Pancreas (tissue), 10 donors: ENCODE results near the gene NDUFA8. TPM values are rescaled to one million over a fixed set of nuclear protein-coding genes. Genes with fewer than 3 reads are reported as not detected.

Source experiments
- ATAC-seq, 4 donors: fragments of 200-7000 bp; cut with Tn5 transposase; one replicate each; pipeline versions ENCODE4 v1.8.0 to v1.9.1; 2020; ENCODE audit warnings: mild to moderate bottlenecking in 4 of 4, moderate library complexity in 4 of 4
- DNase-seq, 6 donors: peaks; one replicate each; pipeline ENCODE4 v3.0.0-alpha.2; 2020
- FAIRE-seq: peaks from 2 replicates; lab custom pipeline; 2012; peaks lifted over from hg19 to GRCh38; lab: Jason Lieb, UNC
- H3K27ac ChIP-seq, 4 donors: fragments of 200-600 bp; sonication (generic); 1 replicate in 3 of 4; 2 replicates in 1 of 4; pipeline versions ENCODE4 v1.5.0 to v1.8.0; 2020
- H3K27me3 ChIP-seq, 4 donors: fragments of 200-600 bp; one replicate each; pipeline ENCODE4 v1.8.0; 2021
- H3K36me3 ChIP-seq, 3 donors: fragments of 200-600 bp; sonication (generic) in 1 of 3; one replicate each; pipeline versions ENCODE4 v1.5.0 to v1.8.0; 2020 to 2021
- H3K4me1 ChIP-seq, 3 donors: fragments of 200-600 bp; one replicate each; pipeline ENCODE4 v1.8.0; 2021
- H3K4me3 ChIP-seq, 4 donors: fragments of 200-600 bp; sonication (generic) in 2 of 4; one replicate each; pipeline versions ENCODE4 v1.5.0 to v1.8.0; 2020 to 2021
- H3K9me3 ChIP-seq, 4 donors: fragments of 200-600 bp; one replicate each; pipeline ENCODE4 v1.8.0; 2021
- WGBS, 2 donors: extraction: QIAGEN DNeasy Blood & Tissue Kit; methylation state at CpG; one replicate each; pipeline ENCODE4 v1.1.7; 2013; 5-methylcytosine and 5-hydroxymethylcytosine counted together
- intact Hi-C, 3 donors: fragments of 100-400 bp; cut with DNase I; formaldehyde crosslinking; loops; one replicate each; pipeline versions ENCODE4 v1.11.1 to v1.14.2; 2022
- polyA plus RNA-seq, 2 donors: library from polyadenylated mRNA; stranded (reverse); fragments of 200-250 nt; gene quantifications; one replicate each; pipeline ENCODE4 v1.2.3, GENCODE V29; 2013
- total RNA-seq, 6 donors: library from RNA; stranded (reverse); fragmentation: NEBNext Ultra II Directional in 4 of 6; extraction: Animal tissue kit (Norgen Biotek cat#: 25700) in 4 of 6; gene quantifications; one replicate each; pipeline versions ENCODE4 v1.2.1 to v1.2.4, GENCODE V29; 2021 to 2023
- TF ChIP-seq, protein P1 (sequence below), 4 donors: fragments of 200-600 bp; sonication (generic) in 3 of 4; IDR thresholded peaks; one replicate each; pipeline versions ENCODE4 v1.5.0 to v1.8.0; 2021; ENCODE audit warnings: antibody characterized with exemption in 4 of 4
- donor health status: healthy with polysubstance abuse.
- donor health status: DM: no; HTN: no; CAD: no; lungs with moderate emphysema.
- donor health status: DM: no; HTN: no; CAD: no.
- donor health status: control.
- donor health status: control.
- donor health status: Bipolar disorder and iron deficiency.
- donor health status: DM: yes; HTN: yes; CAD: no.
- donor health status: DM: no; HTN: no; CAD: no.
- donor health status: DM: no; HTN: no; CAD: no.
- donor health status: DM: yes; HTN: yes; CAD: no.

NDUFA8 gene
- total and polyA plus RNA-seq, 8 donors, result 10.7 to 37.3 (median 16.4) TPM

DNA sequence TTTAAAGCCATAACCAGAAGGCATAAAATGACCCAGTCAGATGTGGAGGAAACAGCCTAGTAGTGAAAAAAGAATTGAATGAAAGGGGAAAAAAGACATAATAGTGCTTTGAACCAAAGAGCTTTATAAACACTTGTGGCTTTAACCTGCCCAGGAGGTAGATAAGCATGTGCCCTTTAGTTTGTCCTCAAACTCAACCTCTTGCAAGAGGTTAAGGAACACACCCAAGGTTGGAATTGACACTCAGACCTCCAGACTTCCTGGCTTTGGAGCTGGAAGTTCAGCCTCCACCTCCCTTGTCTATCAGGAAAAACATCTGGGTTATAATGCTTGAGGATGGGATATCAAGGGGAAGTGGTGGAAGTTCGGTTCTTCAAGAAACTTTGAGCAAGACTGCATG, 16.3 kb downstream of the NDUFA8 start:
- no peak for FAIRE-seq
- ATAC-seq, result no peak
- no peak overlapping the region for H3K4me3 ChIP-seq
- peaks cover 0 to 25% (median 0%) of the 10 kb centered on the region in 3 donors for H3K36me3 ChIP-seq
- 84% methylated on average over 1 of the region's 1 CpG for WGBS, 2 donors
- H3K27me3 ChIP-seq, result no peaks in the 10 kb centered on the region
- no peak for DNase-seq
- TF ChIP-seq, protein P1, sequence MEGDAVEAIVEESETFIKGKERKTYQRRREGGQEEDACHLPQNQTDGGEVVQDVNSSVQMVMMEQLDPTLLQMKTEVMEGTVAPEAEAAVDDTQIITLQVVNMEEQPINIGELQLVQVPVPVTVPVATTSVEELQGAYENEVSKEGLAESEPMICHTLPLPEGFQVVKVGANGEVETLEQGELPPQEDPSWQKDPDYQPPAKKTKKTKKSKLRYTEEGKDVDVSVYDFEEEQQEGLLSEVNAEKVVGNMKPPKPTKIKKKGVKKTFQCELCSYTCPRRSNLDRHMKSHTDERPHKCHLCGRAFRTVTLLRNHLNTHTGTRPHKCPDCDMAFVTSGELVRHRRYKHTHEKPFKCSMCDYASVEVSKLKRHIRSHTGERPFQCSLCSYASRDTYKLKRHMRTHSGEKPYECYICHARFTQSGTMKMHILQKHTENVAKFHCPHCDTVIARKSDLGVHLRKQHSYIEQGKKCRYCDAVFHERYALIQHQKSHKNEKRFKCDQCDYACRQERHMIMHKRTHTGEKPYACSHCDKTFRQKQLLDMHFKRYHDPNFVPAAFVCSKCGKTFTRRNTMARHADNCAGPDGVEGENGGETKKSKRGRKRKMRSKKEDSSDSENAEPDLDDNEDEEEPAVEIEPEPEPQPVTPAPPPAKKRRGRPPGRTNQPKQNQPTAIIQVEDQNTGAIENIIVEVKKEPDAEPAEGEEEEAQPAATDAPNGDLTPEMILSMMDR (IDR thresholded peaks at IDR 0.05), result no peak
- H3K4me1 ChIP-seq, result no peaks in the 10 kb centered on the region
- no peak overlapping the region for H3K27ac ChIP-seq
- H3K9me3 ChIP-seq, result no peaks in the 10 kb centered on the region
- intact Hi-C loops, result no loop called here

DNA sequence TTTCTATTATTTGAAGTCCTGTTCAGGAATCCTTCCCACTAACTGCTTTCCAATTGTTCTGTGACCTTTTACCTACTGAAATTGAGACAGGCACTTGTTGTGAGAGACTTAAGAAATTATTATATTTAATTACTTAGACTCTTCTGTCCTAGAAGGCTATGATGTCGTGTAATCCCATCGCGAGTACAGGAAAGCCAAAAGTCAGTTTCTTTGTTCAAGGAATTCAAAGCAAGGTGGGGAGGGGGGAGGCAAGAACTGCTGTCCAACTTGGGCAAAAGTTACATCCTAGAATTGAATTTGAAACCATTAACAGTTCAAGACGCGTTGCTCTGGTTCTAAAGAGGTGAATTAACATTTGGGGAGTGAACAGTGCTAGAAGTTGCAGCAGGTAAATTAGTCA, 17.9 kb downstream of the NDUFA8 start:
- Histone ChIP-seq H3K36me3 (peaks cover 0 to 25% (median 0%) of the 10 kb centered on the region in 3 donors), H3K27me3 (no peaks in the 10 kb centered on the region), H3K4me3 (no peak overlapping the region), H3K9me3 (no peaks in the 10 kb centered on the region), H3K27ac (no peak overlapping the region), H3K4me1 (no peaks in the 10 kb centered on the region)
- intact Hi-C loops, result no loop called here
- DNase-seq (no peak), FAIRE-seq (no peak), ATAC-seq (no peak)
- 92 to 93% methylated on average over 5 of the region's 5 CpGs for WGBS, 2 donors
- TF ChIP-seq, protein P1 (IDR thresholded peaks at IDR 0.05), result no peak

DNA sequence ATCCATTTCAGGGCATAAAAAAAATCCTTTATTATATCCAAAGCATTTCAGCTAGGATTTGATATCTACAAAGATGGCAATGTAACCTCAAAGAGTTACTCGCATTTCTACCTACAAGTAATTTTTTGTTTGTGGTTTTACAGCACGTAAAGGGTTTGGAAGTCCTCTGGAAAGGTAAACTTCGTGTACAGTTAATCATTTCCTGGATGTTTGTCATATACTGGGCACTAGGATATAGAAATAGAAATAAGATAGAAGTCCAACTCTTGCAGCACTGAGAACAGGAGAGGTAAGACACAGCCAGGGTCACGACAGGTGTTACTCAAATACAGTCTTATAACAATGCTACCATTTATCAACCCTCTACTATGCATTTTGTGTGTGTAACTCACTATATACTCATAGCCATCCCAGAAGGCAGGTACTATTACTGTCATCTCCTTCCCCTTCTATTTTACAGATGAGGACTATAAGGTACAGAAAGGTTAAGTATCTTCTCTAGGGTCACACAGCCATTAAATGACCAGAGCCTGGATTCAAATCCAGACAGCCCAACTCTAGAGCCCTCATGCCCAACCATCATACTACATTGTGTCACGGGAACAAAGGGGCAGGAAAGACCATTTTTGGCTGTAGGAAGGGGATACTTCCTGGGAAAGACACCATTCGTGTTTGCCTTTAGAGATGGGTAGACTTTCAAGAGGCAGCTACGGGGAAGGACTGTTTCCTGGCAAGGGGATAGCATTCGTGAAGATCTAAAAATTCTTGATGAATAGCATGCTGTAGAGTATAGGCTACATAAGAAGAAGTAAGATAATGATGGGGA, 19.0 kb downstream of the NDUFA8 start:
- H3K4me1 ChIP-seq, result no peaks in the 10 kb centered on the region
- H3K9me3 ChIP-seq, result no peaks in the 10 kb centered on the region
- DNase-seq (no peak), ATAC-seq (no peak), FAIRE-seq (no peak)
- peaks cover 0 to 25% (median 0%) of the 10 kb centered on the region in 3 donors for H3K36me3 ChIP-seq
- TF ChIP-seq, protein P1 (IDR thresholded peaks at IDR 0.05), result no peak
- 59 to 61% methylated on average over 8 of the region's 8 CpGs for WGBS, 2 donors
- no peak overlapping the region for H3K27ac ChIP-seq
- H3K4me3 ChIP-seq, result no peak overlapping the region
- intact Hi-C loops, result no loop called here
- no peaks in the 10 kb centered on the region for H3K27me3 ChIP-seq

DNA sequence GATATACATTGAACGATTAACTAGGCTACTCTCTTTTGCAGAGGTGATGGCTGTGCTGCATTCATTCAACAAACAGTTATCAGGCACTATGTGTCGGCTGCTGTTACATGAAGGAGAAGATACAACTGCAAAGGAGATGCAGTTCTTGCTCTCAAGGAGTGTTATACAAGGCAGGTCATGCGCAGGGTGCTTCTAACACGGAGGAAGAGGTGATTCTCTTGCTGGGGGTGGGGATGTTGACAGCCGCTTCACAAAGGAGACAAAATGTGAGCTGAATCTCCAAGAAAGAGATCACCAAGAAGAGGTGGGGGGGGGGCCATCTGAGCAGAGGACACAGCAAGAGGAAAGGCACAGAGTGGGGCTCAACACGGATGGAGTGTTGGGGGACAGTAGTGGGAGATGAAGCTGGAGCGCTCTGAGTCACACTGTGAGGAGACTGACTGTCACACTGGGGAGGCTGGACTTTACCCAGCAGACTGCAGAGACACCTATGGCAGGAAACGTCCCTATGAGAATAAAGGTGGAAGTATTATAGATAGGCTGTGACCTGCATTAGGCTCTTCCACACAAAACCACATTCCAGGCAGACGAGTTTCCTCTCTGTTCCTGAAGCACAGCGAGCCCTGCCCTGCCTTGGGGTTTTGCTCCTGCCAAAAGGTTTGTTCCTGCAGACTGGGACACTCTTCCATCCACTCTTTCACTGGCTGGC, 20.9 kb downstream of the NDUFA8 start:
- WGBS, 2 donors, result 79 to 82% methylated on average over 10 of the region's 10 CpGs
- intact Hi-C loops, result no loop called here
- Histone ChIP-seq H3K36me3 (peaks cover 0 to 20% (median 0%) of the 10 kb centered on the region in 3 donors), H3K27me3 (no peaks in the 10 kb centered on the region), H3K4me3 (no peak overlapping the region), H3K9me3 (no peaks in the 10 kb centered on the region), H3K27ac (no peak overlapping the region), H3K4me1 (no peaks in the 10 kb centered on the region)
- ATAC-seq, result no peak
- FAIRE-seq, result no peak
- no peak for DNase-seq
- TF ChIP-seq, protein P1 (IDR thresholded peaks at IDR 0.05), result no peak

DNA sequence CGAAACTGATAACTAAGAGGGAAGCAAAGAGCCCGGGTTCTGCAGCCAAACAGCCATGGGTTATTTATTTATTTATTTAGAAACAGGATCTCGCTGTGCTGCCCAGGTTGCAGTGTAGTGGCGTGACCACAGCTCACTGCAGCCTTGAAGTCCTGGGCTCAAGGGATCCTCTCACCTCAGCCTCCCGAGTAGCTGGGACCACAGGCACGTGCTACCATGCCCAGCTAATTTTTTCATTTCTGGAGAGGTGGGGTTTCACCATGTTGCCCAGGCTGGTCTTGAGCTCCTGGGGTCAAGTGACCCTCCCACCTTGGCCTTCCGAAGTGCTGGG, 24.1 kb downstream of the NDUFA8 start:
- Histone ChIP-seq H3K27ac (no peak overlapping the region), H3K9me3 (no peaks in the 10 kb centered on the region), H3K4me1 (no peaks in the 10 kb centered on the region), H3K4me3 (no peak overlapping the region), H3K36me3 (no peaks in the 10 kb centered on the region), H3K27me3 (no peaks in the 10 kb centered on the region)
- TF ChIP-seq, protein P1 (IDR thresholded peaks at IDR 0.05), result no peak
- no peak for DNase-seq
- no peak for ATAC-seq
- no peak for FAIRE-seq
- WGBS, 2 donors, result 78 to 79% methylated on average over 7 of the region's 7 CpGs
- intact Hi-C loops, result no loop called here
